Measurements from ENCODE around the gene SERPIND1.

Gene SERPIND1

DNA sequence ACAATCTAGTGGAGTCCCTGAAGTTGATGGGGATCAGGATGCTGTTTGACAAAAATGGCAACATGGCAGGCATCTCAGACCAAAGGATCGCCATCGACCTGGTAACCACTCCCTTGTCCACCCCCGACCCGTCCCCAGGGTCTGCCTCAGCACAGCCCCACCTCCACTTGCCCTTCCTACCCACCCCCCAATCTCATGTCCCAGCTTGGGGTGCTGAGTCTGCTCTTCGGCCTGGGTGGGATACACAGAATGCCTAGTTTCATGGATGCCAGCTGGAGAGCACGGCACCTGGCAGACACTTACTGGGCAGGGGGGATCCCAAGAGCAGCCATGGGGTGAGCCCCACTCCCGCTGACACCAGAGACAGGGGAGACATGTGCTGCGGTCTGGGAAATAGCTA, 12.1 kb downstream of the SERPIND1 start:
- no peak overlapping the region for H3K4me3 Mint-ChIP-seq
- H3K27me3 Mint-ChIP-seq: no peaks in the 10 kb centered on the region
- H3K27ac Mint-ChIP-seq: no peak overlapping the region
- H3K9me3 Mint-ChIP-seq: no peaks in the 10 kb centered on the region
- CTCF ChIA-PET: no interaction called here
- H3K36me3 Mint-ChIP-seq: peaks cover 13% of the 10 kb centered on the region
- no peaks in the 10 kb centered on the region for H3K4me1 Mint-ChIP-seq
- no peak for DNase-seq

DNA sequence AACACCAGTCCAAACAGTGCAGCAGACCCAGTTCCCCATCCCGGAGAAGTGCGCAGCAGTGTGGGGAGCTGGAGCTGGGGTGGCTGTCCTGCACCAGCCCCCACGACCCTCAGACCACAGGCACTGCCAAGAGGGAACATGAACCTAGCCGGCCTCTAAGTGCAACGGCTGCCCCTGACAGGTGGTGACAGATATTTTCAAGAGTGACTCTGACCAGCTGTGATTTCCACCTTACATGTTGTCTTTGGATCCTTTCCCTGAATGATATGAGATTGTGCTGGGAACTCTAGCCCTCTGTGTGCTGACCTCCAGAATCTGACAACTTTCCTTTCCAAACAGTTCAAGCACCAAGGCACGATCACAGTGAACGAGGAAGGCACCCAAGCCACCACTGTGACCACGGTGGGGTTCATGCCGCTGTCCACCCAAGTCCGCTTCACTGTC, 12.6 kb downstream of the SERPIND1 start:
- H3K4me1 Mint-ChIP-seq: no peaks in the 10 kb centered on the region
- CTCF ChIA-PET: no interaction called here
- peaks cover 13% of the 10 kb centered on the region for H3K36me3 Mint-ChIP-seq
- no peak overlapping the region for H3K4me3 Mint-ChIP-seq
- H3K27me3 Mint-ChIP-seq: no peaks in the 10 kb centered on the region
- H3K9me3 Mint-ChIP-seq: no peaks in the 10 kb centered on the region
- DNase-seq: no peak
- H3K27ac Mint-ChIP-seq: no peak overlapping the region

GRCh38 chr22:20787223-20787622, 13.3 kb downstream of the SERPIND1 start:
- no peaks in the 10 kb centered on the region for H3K9me3 Mint-ChIP-seq
- DNase-seq: no peak
- H3K36me3 Mint-ChIP-seq: peaks cover 15% of the 10 kb centered on the region
- no peaks in the 10 kb centered on the region for H3K4me1 Mint-ChIP-seq
- no peak overlapping the region for H3K27ac Mint-ChIP-seq
- CTCF ChIA-PET: no interaction called here
- H3K4me3 Mint-ChIP-seq: no peak overlapping the region
- no peaks in the 10 kb centered on the region for H3K27me3 Mint-ChIP-seq

DNA sequence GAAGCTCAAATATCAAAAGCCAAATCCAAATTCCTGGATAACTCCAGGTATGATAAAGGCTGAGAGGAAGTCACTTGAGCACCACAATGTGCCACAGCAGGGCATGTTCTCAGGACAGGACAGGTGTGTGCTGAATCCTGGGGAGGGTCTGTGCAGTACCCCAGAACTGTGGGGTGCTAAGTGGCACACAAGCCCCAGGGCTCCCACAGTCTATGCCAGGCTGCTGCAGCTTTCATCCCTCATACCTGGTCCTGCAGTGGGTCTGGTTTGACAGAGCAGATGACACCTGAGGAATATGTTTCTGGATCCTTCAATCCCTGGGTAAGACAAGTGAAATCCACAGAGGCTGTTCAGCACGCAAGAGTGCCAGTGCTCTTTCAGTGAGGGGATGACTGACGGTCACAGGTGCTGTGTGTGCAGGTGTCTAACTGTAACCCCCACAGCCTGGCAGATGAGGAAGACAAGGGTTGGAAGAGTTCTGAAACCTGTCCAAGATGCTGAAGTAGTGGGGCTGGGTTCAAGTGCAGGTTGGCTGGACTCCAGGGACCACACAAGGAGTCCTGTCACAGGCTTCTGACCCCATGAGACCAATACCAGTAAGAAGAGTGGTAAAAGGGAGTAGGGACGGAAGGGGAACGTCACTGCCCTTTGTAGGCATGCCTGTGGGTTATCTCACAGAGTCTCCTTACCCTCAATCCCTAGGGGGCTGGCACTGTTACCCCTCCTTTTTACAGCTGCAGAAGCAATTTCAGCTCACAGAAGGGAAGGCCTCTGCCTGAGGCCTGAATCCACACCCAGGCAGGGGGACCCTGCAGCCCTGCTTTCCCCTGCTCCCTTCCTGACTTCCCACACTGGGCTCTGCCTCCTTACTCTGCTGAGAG, 14.1 kb downstream of the SERPIND1 start:
- H3K9me3 Mint-ChIP-seq: no peaks in the 10 kb centered on the region
- H3K4me3 Mint-ChIP-seq: no peak overlapping the region
- H3K27ac Mint-ChIP-seq: no peak overlapping the region
- no peaks in the 10 kb centered on the region for H3K27me3 Mint-ChIP-seq
- CTCF ChIA-PET: no interaction called here
- no peaks in the 10 kb centered on the region for H3K4me1 Mint-ChIP-seq
- no peak for DNase-seq
- H3K36me3 Mint-ChIP-seq: peaks cover 19% of the 10 kb centered on the region

DNA sequence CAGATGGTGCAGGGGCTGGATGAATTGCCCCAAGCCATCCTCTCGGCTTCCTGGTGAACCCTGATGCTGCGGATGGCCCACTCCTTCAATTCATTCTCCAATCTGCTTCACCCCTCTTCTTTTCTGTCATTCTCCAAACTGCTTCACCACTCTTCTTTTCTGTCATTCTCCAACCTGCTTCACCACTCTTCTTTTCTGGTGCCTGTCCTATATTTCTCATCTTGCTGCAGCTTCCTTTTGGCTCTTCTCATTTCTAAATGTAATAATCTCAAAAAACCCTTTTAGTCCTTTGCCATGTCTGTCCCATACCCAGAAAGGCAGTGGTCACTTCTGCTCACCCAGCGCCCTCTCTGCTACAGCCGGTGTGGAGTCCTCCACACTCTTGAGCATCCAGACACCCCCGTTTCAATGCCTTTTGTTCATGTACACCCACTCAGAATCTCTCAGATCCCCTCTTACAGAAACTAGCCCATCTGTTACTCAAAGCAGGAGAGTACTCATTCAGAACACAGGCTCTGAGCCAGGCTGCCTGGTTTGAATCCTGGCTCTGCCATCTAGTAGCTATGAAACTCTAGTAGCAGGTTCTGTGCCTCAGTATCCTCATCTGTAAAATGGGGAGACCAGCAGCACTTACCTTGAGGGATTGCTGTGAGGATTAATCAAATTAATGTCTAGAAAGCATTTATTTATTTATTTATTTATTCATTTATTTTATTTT, 14.9 kb downstream of the SERPIND1 start:
- no peak for DNase-seq
- CTCF ChIA-PET: no interaction called here
- peaks cover 21% of the 10 kb centered on the region for H3K36me3 Mint-ChIP-seq
- no peaks in the 10 kb centered on the region for H3K4me1 Mint-ChIP-seq
- no peak overlapping the region for H3K4me3 Mint-ChIP-seq
- no peak overlapping the region for H3K27ac Mint-ChIP-seq
- H3K27me3 Mint-ChIP-seq: no peaks in the 10 kb centered on the region
- no peaks in the 10 kb centered on the region for H3K9me3 Mint-ChIP-seq

GRCh38 chr22:20792221-20792965, 18.5 kb downstream of the SERPIND1 start:
- Mint-ChIP-seq H3K4me3 (no peak overlapping the region), H3K9me3 (no peaks in the 10 kb centered on the region), H3K4me1 (no peaks in the 10 kb centered on the region), H3K27me3 (no peaks in the 10 kb centered on the region), H3K27ac (no peak overlapping the region), H3K36me3 (peaks cover 38% of the 10 kb centered on the region)
- CTCF ChIA-PET: interaction anchor here (1.2 to 2.4 kb wide), 2 partner anchors 8 to 12 kb away, joined by 3 to 16 read pairs; no protein-coding TSS in a partner anchor
- no peak for DNase-seq

- Mint-ChIP-seq H3K27ac (no peak overlapping the region), H3K4me3 (no peak overlapping the region), H3K36me3 (peaks cover 39% of the 10 kb centered on the region), H3K27me3 (no peaks in the 10 kb centered on the region), H3K4me1 (no peaks in the 10 kb centered on the region), H3K9me3 (no peaks in the 10 kb centered on the region)
- CTCF ChIA-PET: interaction anchor here (1.0 to 2.4 kb wide), 3 partner anchors 9 to 13 kb away, joined by 3 to 16 read pairs (median 5); no protein-coding TSS in a partner anchor
- DNase-seq: no peak
These were observed 19.2 kb downstream of the SERPIND1 start for GRCh38 chr22:20792966-20793728.

GRCh38 chr22:20793748-20794649, 20.1 kb downstream of the SERPIND1 start:
- no peaks in the 10 kb centered on the region for H3K9me3 Mint-ChIP-seq
- H3K4me1 Mint-ChIP-seq: no peaks in the 10 kb centered on the region
- no peaks in the 10 kb centered on the region for H3K27me3 Mint-ChIP-seq
- H3K36me3 Mint-ChIP-seq: peaks cover 41% of the 10 kb centered on the region
- no peak for DNase-seq
- H3K27ac Mint-ChIP-seq: no peak overlapping the region
- no peak overlapping the region for H3K4me3 Mint-ChIP-seq
- CTCF ChIA-PET: interaction anchor here (1.0 to 2.4 kb wide), 4 partner anchors 10 to 163 kb away, joined by 3 to 16 read pairs (median 4); no protein-coding TSS in a partner anchor

DNA sequence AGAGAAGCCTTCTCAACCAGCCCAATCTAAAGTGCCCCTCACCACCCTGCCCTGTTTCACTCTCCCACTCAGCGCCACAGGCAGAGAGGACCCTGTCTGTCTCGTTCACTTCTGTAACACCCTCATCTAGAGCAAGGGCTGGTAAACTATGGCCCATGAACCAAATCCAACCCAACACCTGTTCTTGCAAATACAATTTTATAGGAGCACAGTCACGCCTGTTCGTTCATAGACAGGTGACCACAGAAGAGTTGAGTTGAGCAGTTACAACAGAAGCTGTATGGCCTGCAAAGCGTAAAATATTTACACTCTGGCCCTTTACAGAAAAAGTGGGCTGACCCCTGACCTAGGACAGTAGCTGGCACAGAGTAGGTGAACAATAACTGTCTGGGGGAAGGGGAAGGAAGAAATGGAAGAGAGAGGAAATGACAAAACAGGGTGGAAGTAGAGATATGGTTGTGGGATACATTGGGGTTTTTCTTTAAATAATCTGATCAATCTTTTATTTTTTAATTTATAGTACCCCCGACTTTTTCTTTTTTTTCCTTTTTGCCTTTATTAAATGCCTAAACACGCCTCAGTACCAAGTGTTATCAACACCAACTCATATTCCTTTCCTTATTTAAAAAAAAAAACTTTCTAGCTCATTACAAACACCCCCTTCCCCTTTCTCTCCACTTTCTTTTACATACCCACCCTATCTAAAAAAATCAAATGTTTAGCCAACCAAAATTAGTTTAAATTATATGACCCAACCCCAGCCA, 20.9 kb downstream of the SERPIND1 start:
- CTCF ChIA-PET: interaction anchor here (2.1 to 2.4 kb wide), 2 partner anchors 11 to 163 kb away, joined by 4 to 16 read pairs; no protein-coding TSS in a partner anchor

GRCh38 chr22:20796731-20797130, 22.8 kb downstream of the SERPIND1 start:
- H3K9me3 Mint-ChIP-seq: no peaks in the 10 kb centered on the region
- H3K4me3 Mint-ChIP-seq: no peak overlapping the region
- H3K27me3 Mint-ChIP-seq: no peaks in the 10 kb centered on the region
- H3K36me3 Mint-ChIP-seq: peaks cover 43% of the 10 kb centered on the region
- DNase-seq: no peak
- H3K27ac Mint-ChIP-seq: no peak overlapping the region
- no peaks in the 10 kb centered on the region for H3K4me1 Mint-ChIP-seq
- CTCF ChIA-PET: no interaction called here

More for the DNA sequence above, 20.9 kb downstream of the SERPIND1 start:
- Mint-ChIP-seq H3K9me3 (no peaks in the 10 kb centered on the region), H3K4me1 (no peaks in the 10 kb centered on the region), H3K27me3 (no peaks in the 10 kb centered on the region), H3K27ac (no peak overlapping the region), H3K4me3 (no peak overlapping the region), H3K36me3 (peaks cover 44% of the 10 kb centered on the region)
- DNase-seq: no peak

DNA sequence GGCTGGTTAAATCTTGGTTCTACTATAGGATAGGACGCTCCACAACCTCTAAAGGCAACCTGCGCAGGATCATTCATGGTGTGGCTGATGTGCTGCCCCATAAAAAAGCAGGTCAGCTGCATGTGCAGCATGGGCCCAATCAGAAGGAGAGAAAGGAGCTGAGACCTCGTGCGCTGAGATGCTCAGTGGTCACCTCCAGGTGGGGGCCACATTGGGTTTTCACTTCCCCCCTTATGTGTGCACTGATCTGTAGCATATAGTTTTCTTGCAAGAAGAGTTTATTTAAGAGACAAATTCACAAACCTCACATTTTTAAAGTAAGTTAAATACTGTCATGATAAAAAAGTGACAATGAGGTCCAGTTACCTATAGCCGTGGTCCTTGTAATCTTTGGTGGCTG, 24.3 kb downstream of the SERPIND1 start:
- no peak overlapping the region for H3K4me3 Mint-ChIP-seq

DNA sequence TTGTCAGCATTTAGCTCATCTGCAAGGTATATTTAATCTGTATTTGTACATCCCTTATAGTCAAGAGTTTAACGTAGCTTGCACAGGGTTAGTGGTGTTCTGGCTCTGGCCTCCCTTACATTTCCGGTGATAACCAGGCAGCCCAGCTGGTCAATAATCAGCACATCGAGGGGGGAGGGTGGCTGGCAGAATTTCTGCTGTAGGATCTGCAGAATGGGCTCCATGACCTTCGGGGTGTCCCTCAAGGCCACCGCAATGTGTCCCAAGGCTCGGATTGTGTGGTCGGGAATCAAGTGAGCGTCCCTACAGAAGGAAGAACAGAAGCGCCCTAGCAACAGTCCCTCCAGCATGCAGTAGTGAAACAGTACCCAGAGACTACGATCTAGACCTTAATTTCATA, 25.1 kb downstream of the SERPIND1 start:
- Mint-ChIP-seq H3K4me3 (no peak overlapping the region), H3K9me3 (no peaks in the 10 kb centered on the region), H3K4me1 (no peaks in the 10 kb centered on the region), H3K27me3 (no peaks in the 10 kb centered on the region), H3K27ac (no peak overlapping the region), H3K36me3 (peaks cover 44% of the 10 kb centered on the region)
- DNase-seq: no peak
- CTCF ChIA-PET: no interaction called here

More for the DNA sequence above, 24.3 kb downstream of the SERPIND1 start:
- peaks cover 43% of the 10 kb centered on the region for H3K36me3 Mint-ChIP-seq
- CTCF ChIA-PET: interaction anchor here (1.1 kb wide), 1 partner anchor 14 kb away, joined by 4 read pairs; no protein-coding TSS in a partner anchor
- DNase-seq: no peak
- no peaks in the 10 kb centered on the region for H3K9me3 Mint-ChIP-seq
- no peaks in the 10 kb centered on the region for H3K4me1 Mint-ChIP-seq
- H3K27ac Mint-ChIP-seq: no peak overlapping the region
- H3K27me3 Mint-ChIP-seq: no peaks in the 10 kb centered on the region

All from activated naive CD4-positive, alpha-beta T cell treated with anti-CD3 and anti-CD28 coated beads, Interleukin-2, amount 10 ng/mL, durations not matched to agents 7 days and 5 days (primary cell).